Activated T-cell treated with anti-CD3 and anti-CD28 coated beads, Interleukin-2, amount 50 U/mL, for 1 hour (primary cell): Measurements from ENCODE around the gene TMEM170B.

ENCODE experiments used
- DNase-seq: peaks from one replicate; pipeline ENCODE4 v3.0.0-alpha.2; 2020

Gene TMEM170B

DNA sequence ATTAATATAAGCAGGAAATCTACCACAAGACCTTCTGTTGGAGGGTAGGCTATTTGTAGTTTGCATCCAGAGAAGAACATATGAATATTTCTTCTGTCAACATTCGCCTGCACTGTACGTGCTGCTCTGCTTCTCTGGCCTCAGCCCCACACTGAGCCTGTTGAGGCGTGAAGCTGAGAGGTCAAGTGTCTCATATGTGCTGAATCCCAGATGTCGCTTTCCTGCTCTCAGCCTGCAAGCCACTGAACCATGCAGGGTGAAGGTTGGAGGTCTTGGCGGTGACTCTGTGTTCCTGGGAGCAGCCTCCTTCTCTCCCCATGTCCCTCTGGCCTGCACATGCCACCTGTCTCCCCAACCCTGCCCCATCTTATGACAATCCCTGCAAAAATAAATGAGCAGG is 83.6 kb downstream of the TMEM170B start:
- DNase-seq, result no peak

DNA sequence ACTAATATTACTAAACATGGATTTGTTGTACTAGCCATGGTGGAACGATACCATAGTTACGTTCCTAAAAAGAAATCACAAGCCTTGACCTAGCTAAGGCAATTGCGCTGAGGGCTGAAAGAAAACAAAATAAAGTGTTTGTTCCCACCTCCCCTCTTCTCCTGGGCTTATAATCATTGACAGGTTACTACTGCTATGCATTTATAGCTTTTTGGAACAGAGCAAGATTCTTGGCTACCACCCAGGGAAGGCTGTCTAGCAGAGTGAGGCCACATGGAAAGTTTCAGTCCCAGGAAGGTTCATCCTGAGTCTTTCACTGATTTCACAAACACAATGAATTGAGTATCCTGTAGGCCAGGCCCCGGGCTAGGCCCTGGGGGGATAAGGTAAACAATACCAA is 84.6 kb downstream of the TMEM170B start:
- no peak for DNase-seq

DNA sequence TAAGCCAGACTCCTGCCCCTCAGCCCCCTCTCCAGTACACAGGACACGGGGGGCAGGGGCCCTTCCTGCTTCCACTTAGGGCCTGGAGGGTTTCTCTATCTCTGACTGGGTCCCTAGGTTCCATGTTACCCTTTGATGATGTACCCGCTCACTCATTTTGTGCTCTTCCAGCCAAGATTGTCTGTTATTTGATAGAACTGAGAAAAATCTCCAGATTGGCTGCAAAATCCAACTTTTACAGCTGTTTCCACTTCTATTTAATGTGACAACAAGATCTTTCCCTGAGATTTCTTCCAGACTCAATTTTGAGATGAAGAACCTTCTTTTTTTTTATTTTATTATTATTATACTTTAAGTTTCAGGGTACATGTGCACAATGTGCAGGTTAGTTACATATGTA is 85.7 kb downstream of the TMEM170B start:
- DNase-seq, result no peak

DNA sequence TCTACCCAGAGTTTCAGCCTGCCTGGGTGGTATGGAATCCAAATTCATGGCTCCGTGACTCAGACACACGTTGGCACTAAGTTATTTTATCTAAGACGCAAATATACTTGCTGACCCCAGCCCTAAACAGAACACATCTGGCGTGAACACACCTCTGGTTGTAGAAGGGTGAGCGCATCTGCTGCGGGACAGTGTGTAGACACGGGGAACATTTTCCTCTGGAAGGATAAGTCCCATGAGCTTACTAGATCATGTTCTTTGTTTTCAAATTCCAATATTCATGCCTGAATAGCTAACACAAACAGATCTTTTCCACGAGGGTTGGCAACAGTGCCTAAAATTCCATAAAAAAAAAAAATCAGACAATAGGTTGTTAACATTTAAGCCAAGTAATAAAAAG is 87.8 kb downstream of the TMEM170B start:
- DNase-seq, result no peak

DNA sequence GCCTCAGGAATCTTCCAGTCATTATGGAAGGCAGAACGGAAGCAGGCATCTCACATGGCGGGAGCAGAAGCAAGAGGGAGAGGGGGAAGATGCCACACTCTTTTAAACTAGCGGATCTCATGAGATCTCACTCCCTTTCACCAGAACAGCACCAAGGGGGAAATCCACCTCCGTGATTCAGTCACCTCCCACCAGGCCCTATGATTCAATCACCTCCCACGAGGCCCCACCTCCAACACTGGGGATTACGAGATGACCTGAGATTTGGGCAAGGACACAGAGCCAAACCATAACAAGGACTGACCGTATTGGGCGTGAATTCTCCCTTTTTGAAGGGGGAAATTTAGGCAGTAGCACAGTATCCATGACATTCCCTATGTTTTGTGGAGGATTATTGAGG is 88.8 kb downstream of the TMEM170B start:
- DNase-seq, result no peak

DNA sequence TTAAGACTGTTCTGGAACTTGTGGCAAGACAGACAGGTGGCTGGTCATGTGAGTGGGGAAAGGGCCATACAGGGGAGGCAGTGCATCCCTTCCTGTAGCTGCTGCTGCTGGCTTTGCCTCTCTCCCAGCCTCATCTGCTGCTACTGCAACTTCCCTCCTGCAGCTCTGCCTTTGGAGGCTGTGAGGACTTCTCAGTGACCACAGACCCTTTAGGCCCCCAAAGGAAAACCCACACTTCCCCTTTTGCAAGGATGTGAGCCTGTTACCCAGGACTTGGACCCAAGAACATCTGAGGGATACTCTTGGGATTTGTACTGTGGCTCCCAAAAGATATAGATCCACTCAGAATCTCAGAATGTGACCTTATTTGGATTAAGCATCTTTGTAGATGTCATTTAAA is 91.0 kb downstream of the TMEM170B start:
- DNase-seq, result no peak

DNA sequence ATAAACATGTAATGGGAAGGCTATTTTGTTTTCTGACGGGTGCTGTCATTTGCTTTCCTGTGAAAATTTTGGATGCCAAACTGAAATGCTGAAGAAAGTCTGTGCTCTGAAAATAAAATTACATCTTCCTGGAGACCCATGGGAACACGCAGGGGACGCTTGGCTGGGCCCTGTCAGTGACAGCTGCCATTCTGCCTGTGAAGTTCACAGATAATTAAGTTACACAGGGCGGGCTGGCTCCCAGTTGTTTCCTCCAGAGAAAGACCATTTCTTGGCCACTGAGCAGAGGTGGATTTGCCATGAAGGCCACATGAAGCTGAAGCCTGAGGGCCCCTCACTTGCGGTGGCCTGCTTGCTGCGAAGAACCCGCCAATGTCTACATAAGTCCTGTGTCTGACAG is 93.5 kb downstream of the TMEM170B start:
- no peak for DNase-seq

DNA sequence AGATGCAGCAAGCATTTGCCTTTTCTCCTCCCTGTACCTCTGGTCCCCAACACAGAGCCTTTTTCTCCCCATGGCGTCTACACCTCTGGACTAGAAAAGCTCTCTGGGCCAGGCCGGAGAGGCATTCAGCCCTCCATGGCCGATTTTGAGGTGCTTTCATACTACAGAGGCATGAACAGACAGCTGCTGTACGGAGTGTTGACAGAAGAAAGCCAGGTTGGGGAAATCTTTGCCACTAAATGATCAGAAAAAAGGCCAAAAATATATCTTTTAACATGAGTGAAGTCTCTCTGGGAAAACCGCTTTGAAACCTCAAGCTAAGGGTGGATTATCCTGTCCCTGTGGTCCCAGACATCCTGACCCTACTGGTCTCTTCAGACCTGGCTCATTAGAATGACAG is 94.0 kb downstream of the TMEM170B start:
- DNase-seq, result no peak

DNA sequence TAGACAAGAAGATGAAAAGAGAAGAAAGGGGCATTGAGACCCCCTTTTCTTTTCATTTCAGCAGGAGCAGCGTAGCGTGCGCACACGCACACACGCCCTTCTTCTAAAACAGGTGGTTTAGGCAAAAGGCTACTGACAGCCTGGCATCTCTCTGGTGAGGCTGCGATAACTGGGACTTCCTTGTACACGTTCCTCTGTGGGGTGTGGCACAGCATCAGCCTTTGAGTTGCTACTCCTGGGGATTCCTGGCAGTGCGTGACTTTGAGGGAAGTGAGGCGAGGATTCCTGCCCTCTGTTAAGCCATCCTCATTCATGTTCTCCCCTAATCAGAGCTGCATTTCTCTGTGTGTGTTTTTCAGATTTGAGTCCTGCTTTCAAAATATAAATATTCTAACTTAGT is 94.7 kb downstream of the TMEM170B start:
- DNase-seq, result no peak

DNA sequence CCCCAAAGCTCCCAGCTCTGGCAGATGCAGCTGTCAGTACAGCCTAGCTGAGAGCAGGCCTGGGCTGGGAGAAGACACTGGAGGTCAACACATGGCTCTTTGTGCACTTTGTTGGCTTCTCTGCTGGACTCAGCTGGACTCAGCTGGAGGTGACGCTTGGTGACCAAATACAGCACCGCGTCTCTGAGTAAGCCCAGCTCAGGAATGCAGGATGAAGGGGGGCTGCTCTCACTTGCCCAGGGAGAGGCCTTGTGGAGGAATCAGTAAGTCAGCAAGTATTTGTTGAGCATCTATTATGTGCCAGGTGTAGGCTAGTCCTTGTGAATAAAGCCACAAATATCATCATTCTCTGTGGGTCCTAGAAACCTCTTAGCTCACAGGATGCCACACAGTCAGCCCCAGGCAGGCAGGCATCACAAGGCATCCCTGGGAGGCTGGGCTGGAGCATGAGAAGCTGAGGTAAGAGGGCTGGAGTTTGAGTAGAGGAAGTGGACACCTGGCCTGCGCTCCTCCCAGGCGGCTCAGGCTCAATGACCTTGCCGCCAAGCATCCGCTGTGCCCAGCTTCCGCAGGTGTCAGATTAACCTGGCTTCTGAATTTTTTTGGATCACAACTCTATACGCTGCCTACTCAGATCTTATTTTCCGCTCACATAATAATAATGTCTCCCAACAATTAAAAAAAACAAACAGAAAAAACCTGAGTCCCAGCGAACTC is 95.4 kb downstream of the TMEM170B start:
- no peak for DNase-seq
